ENCODE results near the gene GPC4. TPM values are rescaled to one million over a fixed set of nuclear protein-coding genes. Genes with fewer than 3 reads are reported as not detected.
"Not testable (repeated sequence)": the region's sequence is repeated elsewhere in the genome, so short reads cannot be mapped to it uniquely, and the experiment has no call there.

The GPC4 gene
- total RNA-seq, 2 experiments from 2014 or later = not detected

GRCh38 chrX:133279112-133279730, 136.1 kb downstream of the GPC4 start:
- POLR2A ChIA-PET; H3K36me3 Mint-ChIP-seq (ENCODE audit: low read depth); H3K4me3 Mint-ChIP-seq; DNase-seq; H3K27ac Mint-ChIP-seq; H3K27me3 Mint-ChIP-seq (ENCODE audit: low read depth); CTCF ChIA-PET; H3K9me3 Mint-ChIP-seq (ENCODE audit: insufficient read depth); H3K4me1 Mint-ChIP-seq (ENCODE audit: low read depth); ATAC-seq: not testable (repeated sequence)

GRCh38 chrX:133273180-133273579, 142.1 kb downstream of the GPC4 start:
- ChIA-PET POLR2A (no interaction called here), CTCF (no interaction called here)
- DNase-seq = no peak
- H3K9me3 Mint-ChIP-seq (ENCODE audit: insufficient read depth) = no peaks in the 10 kb centered on the region
- H3K27ac Mint-ChIP-seq = no peak overlapping the region
- no peaks in the 10 kb centered on the region for H3K36me3 Mint-ChIP-seq (ENCODE audit: low read depth)
- no peak for ATAC-seq
- no peak overlapping the region for H3K4me3 Mint-ChIP-seq
- no peaks in the 10 kb centered on the region for H3K4me1 Mint-ChIP-seq (ENCODE audit: low read depth)
- H3K27me3 Mint-ChIP-seq (ENCODE audit: low read depth) = no peaks in the 10 kb centered on the region

GRCh38 chrX:133269168-133269567, 146.1 kb downstream of the GPC4 start:
- Mint-ChIP-seq H3K4me1 (ENCODE audit: low read depth) (no peaks in the 10 kb centered on the region), H3K27me3 (ENCODE audit: low read depth) (no peaks in the 10 kb centered on the region), H3K27ac (no peak overlapping the region), H3K9me3 (ENCODE audit: insufficient read depth) (no peaks in the 10 kb centered on the region), H3K4me3 (no peak overlapping the region), H3K36me3 (ENCODE audit: low read depth) (no peaks in the 10 kb centered on the region)
- DNase-seq (no peak), ATAC-seq (no peak)
- CTCF ChIA-PET = no interaction called here
- POLR2A ChIA-PET = no interaction called here

- POLR2A ChIA-PET = no interaction called here
- no peaks in the 10 kb centered on the region for H3K36me3 Mint-ChIP-seq (ENCODE audit: low read depth)
- H3K27me3 Mint-ChIP-seq (ENCODE audit: low read depth) = no peaks in the 10 kb centered on the region
- ATAC-seq = no peak
- H3K9me3 Mint-ChIP-seq (ENCODE audit: insufficient read depth) = no peaks in the 10 kb centered on the region
- H3K4me3 Mint-ChIP-seq = no peak overlapping the region
- CTCF ChIA-PET = no interaction called here
- no peak for DNase-seq
- H3K27ac Mint-ChIP-seq = no peak overlapping the region
- H3K4me1 Mint-ChIP-seq (ENCODE audit: low read depth) = no peaks in the 10 kb centered on the region
Observed at GRCh38 chrX:133267621-133268020, 147.7 kb downstream of the GPC4 start.

- Mint-ChIP-seq H3K27ac (no peak overlapping the region), H3K4me1 (ENCODE audit: low read depth) (no peaks in the 10 kb centered on the region), H3K36me3 (ENCODE audit: low read depth) (no peaks in the 10 kb centered on the region), H3K9me3 (ENCODE audit: insufficient read depth) (no peaks in the 10 kb centered on the region), H3K27me3 (ENCODE audit: low read depth) (no peaks in the 10 kb centered on the region), H3K4me3 (no peak overlapping the region)
- POLR2A ChIA-PET = no interaction called here
- ATAC-seq = no peak
- no peak for DNase-seq
- CTCF ChIA-PET = no interaction called here
Observed at GRCh38 chrX:133265331-133265730, 150.0 kb downstream of the GPC4 start.

- POLR2A ChIA-PET = no interaction called here
- Mint-ChIP-seq H3K27ac (no peak overlapping the region), H3K4me1 (ENCODE audit: low read depth) (no peaks in the 10 kb centered on the region), H3K36me3 (ENCODE audit: low read depth) (no peaks in the 10 kb centered on the region), H3K4me3 (no peak overlapping the region), H3K27me3 (ENCODE audit: low read depth) (no peaks in the 10 kb centered on the region), H3K9me3 (ENCODE audit: insufficient read depth) (no peaks in the 10 kb centered on the region)
- DNase-seq = no peak
- ATAC-seq = no peak
- CTCF ChIA-PET = no interaction called here
Observed at GRCh38 chrX:133258481-133258880, 156.8 kb downstream of the GPC4 start.

- POLR2A ChIA-PET = no interaction called here
- CTCF ChIA-PET = interaction anchor here (0.9 kb wide), 1 partner anchor 12 kb away, joined by 3 read pairs; no protein-coding TSS in a partner anchor
- Mint-ChIP-seq H3K9me3 (ENCODE audit: insufficient read depth) (no peaks in the 10 kb centered on the region), H3K4me3 (no peak overlapping the region), H3K4me1 (ENCODE audit: low read depth) (no peaks in the 10 kb centered on the region), H3K27ac (no peak overlapping the region), H3K36me3 (ENCODE audit: low read depth) (no peaks in the 10 kb centered on the region), H3K27me3 (ENCODE audit: low read depth) (no peaks in the 10 kb centered on the region)
- DNase-seq (no peak), ATAC-seq (no peak)
Observed at GRCh38 chrX:133254666-133255065, 160.6 kb downstream of the GPC4 start.

- Mint-ChIP-seq H3K9me3 (ENCODE audit: insufficient read depth) (no peaks in the 10 kb centered on the region), H3K27me3 (ENCODE audit: low read depth) (no peaks in the 10 kb centered on the region), H3K27ac (no peak overlapping the region), H3K4me3 (no peak overlapping the region), H3K36me3 (ENCODE audit: low read depth) (no peaks in the 10 kb centered on the region), H3K4me1 (ENCODE audit: low read depth) (no peaks in the 10 kb centered on the region)
- no peak for ATAC-seq
- POLR2A ChIA-PET = no interaction called here
- CTCF ChIA-PET = no interaction called here
- DNase-seq = no peak
Observed at GRCh38 chrX:133251204-133251603, 164.1 kb downstream of the GPC4 start.

GRCh38 chrX:133250184-133251100, 164.8 kb downstream of the GPC4 start:
- POLR2A ChIA-PET = no interaction called here
- Mint-ChIP-seq H3K27ac (no peak overlapping the region), H3K4me1 (ENCODE audit: low read depth) (no peaks in the 10 kb centered on the region), H3K4me3 (no peak overlapping the region), H3K36me3 (ENCODE audit: low read depth) (no peaks in the 10 kb centered on the region), H3K9me3 (ENCODE audit: insufficient read depth) (no peaks in the 10 kb centered on the region), H3K27me3 (ENCODE audit: low read depth) (no peaks in the 10 kb centered on the region)
- DNase-seq = no peak
- ATAC-seq = no peak
- CTCF ChIA-PET = no interaction called here

Other genes with a start within 250 kb of the GPC4 start
- gene TFDP3, start 197.1 kb downstream of the GPC4 start, total RNA-seq = not detected

Measured in activated CD8-positive, alpha-beta T cell treated with anti-CD3 and anti-CD28 coated beads, Interleukin-2, amount 10 ng/mL, durations not matched to agents 7 days and 5 days (primary cell).